K562 (cell line): Measurements from ENCODE around the gene PAX2. TPM values are rescaled to one million over a fixed set of nuclear protein-coding genes. Genes with fewer than 3 reads are reported as not detected.

Experiments
- ATAC-seq: fragments of 200-7000 bp; cut with Tn5 transposase; 3 replicates; pipeline ENCODE4 v1.9.1; 2020; ENCODE audit warnings: moderate library complexity
- BruUV-seq: library from RNA; stranded (reverse); fragments of 400-500 nt; replicated peaks from 2 replicates; lab custom pipeline; 2021; lab: Mats Ljungman, UMichigan
- CTCF ChIA-PET: fragments of 300-600 bp; formaldehyde crosslinking; extraction: SDS; loops from one replicate; lab custom pipeline; 2021; ENCODE audit warnings: low intra/inter-chr PET ratio; lab: Yijun Ruan, JAX
- POLR2A ChIA-PET: fragments of 300-600, 350-650 bp; sonication (Branson Sonifier 250); formaldehyde crosslinking; extraction: SDS; loops from one replicate; lab custom pipeline; 2021; ENCODE audit warnings: antibody characterized with exemption, inconsistent platforms; lab: Yijun Ruan, JAX
- DNase-seq, 4 experiments: peaks; one replicate each; pipeline versions ENCODE4 v3.0.0 to v3.0.0-alpha.2; 2011 to 2018; ENCODE audit warnings: low spot score in 3 of 4, mixed read lengths in 3 of 4; ENCODE audit errors: extremely low read depth in 1 of 4
- FAIRE-seq: peaks from 2 replicates; lab custom pipeline; 2011; peaks lifted over from hg19 to GRCh38; lab: Jason Lieb, UNC
- H2AFZ ChIP-seq: 2 replicates; pipeline ENCODE4 v1.6.0; 2011; ENCODE audit warnings: low read depth, low read length, control low read depth, inconsistent platforms
- H3K27ac ChIP-seq: fragments of 200-600 bp; 3 replicates; pipeline ENCODE4 v1.8.0; 2011; ENCODE audit warnings: low read depth, mild to moderate bottlenecking, control low read depth, inconsistent platforms, low read length, moderate library complexity, mixed read lengths; ENCODE audit errors: extremely low read depth
- H3K27me3 ChIP-seq, 2 experiments: fragments of 300-600 bp in 1 of 2; 2 replicates in 1 of 2; 3 replicates in 1 of 2; pipeline versions ENCODE4 v1.6.0 to v1.8.0; 2011; ENCODE audit warnings: inconsistent platforms in 2 of 2, low read length in 2 of 2, mild to moderate bottlenecking in 1 of 2, mixed read lengths in 1 of 2, moderate library complexity in 1 of 2; ENCODE audit not compliant: control insufficient read depth in 2 of 2, insufficient read depth in 2 of 2
- H3K36me3 ChIP-seq: fragments of 300-600 bp; 3 replicates; pipeline ENCODE4 v1.8.0; 2011; ENCODE audit warnings: mild to moderate bottlenecking, low read length, inconsistent platforms; ENCODE audit not compliant: control insufficient read depth, insufficient read depth
- H3K4me1 ChIP-seq, 2 experiments: fragments of 200-600 bp in 1 of 2; replicated peaks in 1 of 2; 2 replicates in 1 of 2; 3 replicates in 1 of 2; pipeline versions ENCODE4 v1.5.1 to v1.8.0; 2011; ENCODE audit warnings: inconsistent platforms in 2 of 2, low read length in 2 of 2, mild to moderate bottlenecking in 1 of 2, mixed read lengths in 1 of 2, moderate library complexity in 1 of 2; ENCODE audit not compliant: control insufficient read depth in 2 of 2, insufficient read depth in 2 of 2
- H3K4me2 ChIP-seq: 2 replicates; pipeline ENCODE4 v1.6.1; 2011; ENCODE audit warnings: low read length, control low read depth, inconsistent platforms, mixed read lengths; ENCODE audit not compliant: insufficient read depth
- H3K4me3 ChIP-seq: fragments of 200-600 bp; sonication (generic), shearing (Covaris generic); 2 replicates; pipeline ENCODE4 v1.5.1; 2016; ENCODE audit warnings: control low read depth, inconsistent platforms
- H3K79me2 ChIP-seq: fragments of 200-600 bp; 3 replicates; pipeline ENCODE4 v1.8.0; 2011; ENCODE audit warnings: low read length, inconsistent platforms; ENCODE audit not compliant: control insufficient read depth, insufficient read depth
- H3K9ac ChIP-seq, 2 experiments: 2 replicates each; pipeline versions ENCODE4 v1.6.0 to v1.6.1; 2011; ENCODE audit warnings: low read depth in 2 of 2, low read length in 2 of 2, control low read depth in 1 of 2, inconsistent platforms in 1 of 2, mild to moderate bottlenecking in 1 of 2, mixed read lengths in 1 of 2; ENCODE audit not compliant: insufficient read depth in 1 of 2
- H3K9me1 ChIP-seq: one replicate; pipeline ENCODE4 v1.6.0; 2011; ENCODE audit warnings: inconsistent platforms, mild to moderate bottlenecking, low read length, moderate library complexity; ENCODE audit not compliant: control insufficient read depth, insufficient read depth
- H3K9me3 ChIP-seq: replicated peaks from 2 replicates; pipeline ENCODE4 v1.5.1; 2011; ENCODE audit warnings: low read depth, low read length, inconsistent platforms; ENCODE audit not compliant: control insufficient read depth, insufficient read depth
- H4K20me1 ChIP-seq: replicated peaks from 2 replicates; pipeline ENCODE4 v1.6.1; 2011; ENCODE audit warnings: low read length, inconsistent platforms, mixed read lengths; ENCODE audit not compliant: control insufficient read depth, insufficient read depth
- CREBBP ChIP-seq: IDR thresholded peaks from one replicate; pipeline ENCODE4 v1.6.1; 2012; ENCODE audit warnings: low read depth, mild to moderate bottlenecking, control low read depth, inconsistent platforms, low read length
- ILK ChIP-seq: fragments of 450-650 bp; IDR thresholded peaks from 2 replicates; pipeline ENCODE4 v1.6.1; 2016; ENCODE audit warnings: missing genetic modification characterization, low read depth, mild to moderate bottlenecking, missing compliant biosample characterization, moderate library complexity, borderline replicate concordance
- KLF10 ChIP-seq: fragments of 250-450 bp; sonication (Bioruptor Pico); IDR thresholded peaks from 2 replicates; pipeline ENCODE4 v1.6.1; 2021; ENCODE audit warnings: matching md5 sums
- LCOR ChIP-seq: sonication (generic); formaldehyde crosslinking; IDR thresholded peaks from 2 replicates; pipeline ENCODE4 v1.8.0; 2022; ENCODE audit warnings: mild to moderate bottlenecking, missing genetic modification reagents
- WGBS: fragments of 100-300 bp; shearing (Covaris generic); methylation state at CpG from one replicate; pipeline ENCODE4 v1.1.6; 2016; ENCODE audit warnings: low coverage, mixed read lengths; ENCODE audit not compliant: insufficient coverage; ENCODE audit errors: missing lambda C conversion rate; 5-methylcytosine and 5-hydroxymethylcytosine counted together
- in situ Hi-C: fragments of 300-500 bp; cut with MboI; formaldehyde crosslinking; loops from 4 replicates; pipeline ENCODE4 v1.15.0; 2018; ENCODE audit warnings: inconsistent platforms, mixed read lengths
- intact Hi-C: fragments of 100-400 bp; cut with micrococcal nuclease; formaldehyde crosslinking; loops from 2 replicates; pipeline ENCODE4 v1.14.2; 2022
- polyA plus RNA-seq, 8 experiments: library from polyadenylated mRNA; depleted of rRNA in 4 of 8; stranded (reverse) in 5 of 8; unstranded in 3 of 8; fragments of >200 nt; fragmentation: Nextera tagmentation in 2 of 8; fragmentation: Illumina TruSeq in 1 of 8; extraction: Ambion mirVana in 2 of 8; extraction: Trizol in 1 of 8; gene quantifications; 2 replicates each; pipeline versions ENCODE4 v1.2.1 to v1.2.3, GENCODE V29; 2011 to 2014; ENCODE audit warnings: inconsistent platforms in 1 of 8, missing spikeins in 1 of 8
- total RNA-seq, 7 experiments: library from RNA; depleted of rRNA in 6 of 7; stranded (reverse); fragments of >200 nt in 6 of 7; fragmentation: Illumina TruSeq in 2 of 7; extraction: Trizol in 2 of 7; gene quantifications; 2 replicates each; pipeline versions ENCODE4 v1.2.1 to v1.2.3, GENCODE V29; 2011 to 2021; ENCODE audit warnings: low replicate concordance in 1 of 7
- TF ChIP-seq, protein P1 (sequence below): fragments of 450-650 bp; conservative IDR thresholded peaks from 2 replicates; pipeline ENCODE4 v1.6.1; 2016; ENCODE audit warnings: missing genetic modification characterization, low read depth, mild to moderate bottlenecking, control low read depth, missing compliant biosample characterization
- TF ChIP-seq, protein P2 (sequence below): fragments of 450-650 bp; IDR thresholded peaks from 2 replicates; pipeline ENCODE4 v1.6.1; 2016; ENCODE audit warnings: low read depth
- TF ChIP-seq, protein P3 (sequence below): sonication (generic); formaldehyde crosslinking; IDR thresholded peaks from 2 replicates; pipeline ENCODE4 v1.8.1; 2023; ENCODE audit warnings: missing genetic modification reagents, mild to moderate bottlenecking, borderline replicate concordance

Gene PAX2
- total and polyA plus RNA-seq, 9 of the 15 experiments (the other 6 are each of a cell fraction or from before 2014, with no cell fraction given) = not detected

- ChIA-PET POLR2A (interaction anchor here (0.8 to 0.9 kb wide), 2 partner anchors 10 to 12 kb away, joined by 3 to 4 read pairs; no protein-coding TSS in a partner anchor), CTCF (no interaction called here)
- Histone ChIP-seq H3K9me1 (no peaks in the 10 kb centered on the region), H3K4me1 (no peaks in the 10 kb centered on the region), H3K79me2 (no peaks in the 10 kb centered on the region), H3K9me3 (no peaks in the 10 kb centered on the region), H2AFZ (no peak overlapping the region), H3K4me2 (no peak overlapping the region), H4K20me1 (no peaks in the 10 kb centered on the region), H3K27ac (no peak overlapping the region), H3K36me3 (no peaks in the 10 kb centered on the region), H3K9ac (no peak overlapping the region), H3K4me3 (no peak overlapping the region), H3K27me3 (peaks cover 0 to 19% of the 10 kb centered on the region in 2 experiments; a peak in 1 of 5 replicates)
- FAIRE-seq = no peak
- ATAC-seq = no peak
- intact Hi-C loops = loop anchor here (10.0 kb wide), 1 partner anchor 105 kb away; no protein-coding TSS in a partner anchor
- in situ Hi-C loops = no loop called here
- WGBS = 3% methylated on average over 2 of the region's 2 CpGs
- no peak for DNase-seq
- no TSS peak for BruUV-seq
- TF ChIP-seq, protein P1, sequence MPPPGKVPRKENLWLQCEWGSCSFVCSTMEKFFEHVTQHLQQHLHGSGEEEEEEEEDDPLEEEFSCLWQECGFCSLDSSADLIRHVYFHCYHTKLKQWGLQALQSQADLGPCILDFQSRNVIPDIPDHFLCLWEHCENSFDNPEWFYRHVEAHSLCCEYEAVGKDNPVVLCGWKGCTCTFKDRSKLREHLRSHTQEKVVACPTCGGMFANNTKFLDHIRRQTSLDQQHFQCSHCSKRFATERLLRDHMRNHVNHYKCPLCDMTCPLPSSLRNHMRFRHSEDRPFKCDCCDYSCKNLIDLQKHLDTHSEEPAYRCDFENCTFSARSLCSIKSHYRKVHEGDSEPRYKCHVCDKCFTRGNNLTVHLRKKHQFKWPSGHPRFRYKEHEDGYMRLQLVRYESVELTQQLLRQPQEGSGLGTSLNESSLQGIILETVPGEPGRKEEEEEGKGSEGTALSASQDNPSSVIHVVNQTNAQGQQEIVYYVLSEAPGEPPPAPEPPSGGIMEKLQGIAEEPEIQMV (tag) = no peak
- TF ChIP-seq, protein P2, sequence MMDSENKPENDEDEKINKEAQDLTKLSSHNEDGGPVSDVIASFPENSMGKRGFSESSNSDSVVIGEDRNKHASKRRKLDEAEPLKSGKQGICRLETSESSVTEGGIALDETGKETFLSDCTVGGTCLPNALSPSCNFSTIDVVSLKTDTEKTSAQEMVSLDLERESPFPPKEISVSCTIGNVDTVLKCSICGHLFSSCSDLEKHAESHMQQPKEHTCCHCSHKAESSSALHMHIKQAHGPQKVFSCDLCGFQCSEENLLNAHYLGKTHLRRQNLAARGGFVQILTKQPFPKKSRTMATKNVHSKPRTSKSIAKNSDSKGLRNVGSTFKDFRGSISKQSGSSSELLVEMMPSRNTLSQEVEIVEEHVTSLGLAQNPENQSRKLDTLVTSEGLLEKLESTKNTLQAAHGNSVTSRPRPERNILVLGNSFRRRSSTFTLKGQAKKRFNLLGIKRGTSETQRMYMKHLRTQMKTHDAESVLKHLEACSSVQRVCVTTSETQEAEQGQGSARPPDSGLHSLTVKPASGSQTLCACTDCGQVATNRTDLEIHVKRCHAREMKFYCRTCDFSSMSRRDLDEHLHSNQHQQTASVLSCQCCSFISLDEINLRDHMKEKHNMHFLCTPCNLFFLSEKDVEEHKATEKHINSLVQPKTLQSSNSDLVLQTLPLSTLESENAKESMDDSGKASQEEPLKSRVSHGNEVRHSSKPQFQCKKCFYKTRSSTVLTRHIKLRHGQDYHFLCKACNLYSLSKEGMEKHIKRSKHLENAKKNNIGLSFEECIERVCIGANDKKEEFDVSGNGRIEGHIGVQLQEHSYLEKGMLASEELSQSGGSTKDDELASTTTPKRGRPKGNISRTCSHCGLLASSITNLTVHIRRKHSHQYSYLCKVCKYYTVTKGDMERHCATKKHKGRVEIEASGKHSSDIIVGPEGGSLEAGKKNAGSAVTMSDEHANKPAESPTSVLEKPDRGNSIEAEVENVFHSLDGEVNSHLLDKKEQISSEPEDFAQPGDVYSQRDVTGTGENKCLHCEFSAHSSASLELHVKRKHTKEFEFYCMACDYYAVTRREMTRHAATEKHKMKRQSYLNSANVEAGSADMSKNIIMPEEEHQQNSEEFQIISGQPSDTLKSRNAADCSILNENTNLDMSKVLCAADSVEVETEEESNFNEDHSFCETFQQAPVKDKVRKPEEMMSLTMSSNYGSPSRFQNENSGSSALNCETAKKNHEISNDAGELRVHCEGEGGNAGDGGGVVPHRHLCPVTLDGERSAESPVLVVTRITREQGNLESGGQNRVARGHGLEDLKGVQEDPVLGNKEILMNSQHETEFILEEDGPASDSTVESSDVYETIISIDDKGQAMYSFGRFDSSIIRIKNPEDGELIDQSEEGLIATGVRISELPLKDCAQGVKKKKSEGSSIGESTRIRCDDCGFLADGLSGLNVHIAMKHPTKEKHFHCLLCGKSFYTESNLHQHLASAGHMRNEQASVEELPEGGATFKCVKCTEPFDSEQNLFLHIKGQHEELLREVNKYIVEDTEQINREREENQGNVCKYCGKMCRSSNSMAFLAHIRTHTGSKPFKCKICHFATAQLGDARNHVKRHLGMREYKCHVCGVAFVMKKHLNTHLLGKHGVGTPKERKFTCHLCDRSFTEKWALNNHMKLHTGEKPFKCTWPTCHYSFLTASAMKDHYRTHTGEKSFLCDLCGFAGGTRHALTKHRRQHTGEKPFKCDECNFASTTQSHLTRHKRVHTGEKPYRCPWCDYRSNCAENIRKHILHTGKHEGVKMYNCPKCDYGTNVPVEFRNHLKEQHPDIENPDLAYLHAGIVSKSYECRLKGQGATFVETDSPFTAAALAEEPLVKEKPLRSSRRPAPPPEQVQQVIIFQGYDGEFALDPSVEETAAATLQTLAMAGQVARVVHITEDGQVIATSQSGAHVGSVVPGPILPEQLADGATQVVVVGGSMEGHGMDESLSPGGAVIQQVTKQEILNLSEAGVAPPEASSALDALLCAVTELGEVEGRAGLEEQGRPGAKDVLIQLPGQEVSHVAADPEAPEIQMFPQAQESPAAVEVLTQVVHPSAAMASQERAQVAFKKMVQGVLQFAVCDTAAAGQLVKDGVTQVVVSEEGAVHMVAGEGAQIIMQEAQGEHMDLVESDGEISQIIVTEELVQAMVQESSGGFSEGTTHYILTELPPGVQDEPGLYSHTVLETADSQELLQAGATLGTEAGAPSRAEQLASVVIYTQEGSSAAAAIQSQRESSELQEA = no peak
- TF ChIP-seq KLF10 = no peak
- no peak for TF ChIP-seq LCOR (CRISPR knock-in tag)
- no peak for TF ChIP-seq CREBBP
- no peak for TF ChIP-seq ILK (tag)
- TF ChIP-seq, protein P3, sequence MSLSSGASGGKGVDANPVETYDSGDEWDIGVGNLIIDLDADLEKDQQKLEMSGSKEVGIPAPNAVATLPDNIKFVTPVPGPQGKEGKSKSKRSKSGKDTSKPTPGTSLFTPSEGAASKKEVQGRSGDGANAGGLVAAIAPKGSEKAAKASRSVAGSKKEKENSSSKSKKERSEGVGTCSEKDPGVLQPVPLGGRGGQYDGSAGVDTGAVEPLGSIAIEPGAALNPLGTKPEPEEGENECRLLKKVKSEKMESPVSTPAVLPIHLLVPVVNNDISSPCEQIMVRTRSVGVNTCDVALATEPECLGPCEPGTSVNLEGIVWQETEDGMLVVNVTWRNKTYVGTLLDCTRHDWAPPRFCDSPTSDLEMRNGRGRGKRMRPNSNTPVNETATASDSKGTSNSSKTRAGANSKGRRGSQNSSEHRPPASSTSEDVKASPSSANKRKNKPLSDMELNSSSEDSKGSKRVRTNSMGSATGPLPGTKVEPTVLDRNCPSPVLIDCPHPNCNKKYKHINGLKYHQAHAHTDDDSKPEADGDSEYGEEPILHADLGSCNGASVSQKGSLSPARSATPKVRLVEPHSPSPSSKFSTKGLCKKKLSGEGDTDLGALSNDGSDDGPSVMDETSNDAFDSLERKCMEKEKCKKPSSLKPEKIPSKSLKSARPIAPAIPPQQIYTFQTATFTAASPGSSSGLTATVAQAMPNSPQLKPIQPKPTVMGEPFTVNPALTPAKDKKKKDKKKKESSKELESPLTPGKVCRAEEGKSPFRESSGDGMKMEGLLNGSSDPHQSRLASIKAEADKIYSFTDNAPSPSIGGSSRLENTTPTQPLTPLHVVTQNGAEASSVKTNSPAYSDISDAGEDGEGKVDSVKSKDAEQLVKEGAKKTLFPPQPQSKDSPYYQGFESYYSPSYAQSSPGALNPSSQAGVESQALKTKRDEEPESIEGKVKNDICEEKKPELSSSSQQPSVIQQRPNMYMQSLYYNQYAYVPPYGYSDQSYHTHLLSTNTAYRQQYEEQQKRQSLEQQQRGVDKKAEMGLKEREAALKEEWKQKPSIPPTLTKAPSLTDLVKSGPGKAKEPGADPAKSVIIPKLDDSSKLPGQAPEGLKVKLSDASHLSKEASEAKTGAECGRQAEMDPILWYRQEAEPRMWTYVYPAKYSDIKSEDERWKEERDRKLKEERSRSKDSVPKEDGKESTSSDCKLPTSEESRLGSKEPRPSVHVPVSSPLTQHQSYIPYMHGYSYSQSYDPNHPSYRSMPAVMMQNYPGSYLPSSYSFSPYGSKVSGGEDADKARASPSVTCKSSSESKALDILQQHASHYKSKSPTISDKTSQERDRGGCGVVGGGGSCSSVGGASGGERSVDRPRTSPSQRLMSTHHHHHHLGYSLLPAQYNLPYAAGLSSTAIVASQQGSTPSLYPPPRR (CRISPR knock-in tag) = no peak
These were observed 24.1 kb downstream of the PAX2 start for GRCh38 chr10:100769481-100769880.
